ENCODE data around the gene TNFRSF19. TPM values are rescaled to one million over a fixed set of nuclear protein-coding genes. Genes with fewer than 3 reads are reported as not detected.

Gene TNFRSF19
- total and polyA plus RNA-seq, 12 donors: 17.8 to 49.6 (median 30.6) TPM

- no peak for DNase-seq
- Histone ChIP-seq H3K27ac (no peak overlapping the region), H3K4me3 (no peak overlapping the region), H3K36me3 (no peaks in the 10 kb centered on the region), H3K4me1 (no peaks in the 10 kb centered on the region), H3K27me3 (no peaks in the 10 kb centered on the region), H3K9me3 (peaks cover 0 to 21% (median 0%) of the 10 kb centered on the region in 11 donors)
- no peak for TF ChIP-seq CTCF (IDR thresholded peaks at IDR 0.05)
- peak in 2 of 8 donors; percentile 8 to 9 for ATAC-seq
- intact Hi-C loops (cut with DNase I): loop anchor here in 5 of 10 donors (5.0 to 10.0 kb wide), 2 partner anchors 41 to 148 kb away; no protein-coding TSS in a partner anchor
- WGBS, 2 donors: 98 to 100% methylated on average over 2 of the region's 2 CpGs
Measured at GRCh38 chr13:23716401-23716800, 146.2 kb downstream of the TNFRSF19 start.

GRCh38 chr13:23718996-23719395, 148.8 kb downstream of the TNFRSF19 start:
- Histone ChIP-seq H3K27me3 (no peaks in the 10 kb centered on the region), H3K9me3 (no peaks in the 10 kb centered on the region), H3K36me3 (no peaks in the 10 kb centered on the region), H3K27ac (no peak overlapping the region), H3K4me1 (peaks cover 0 to 7% (median 0%) of the 10 kb centered on the region in 9 donors), H3K4me3 (no peak overlapping the region)
- ATAC-seq (no peak), DNase-seq (no peak)
- TF ChIP-seq CTCF (IDR thresholded peaks at IDR 0.05): no peak
- intact Hi-C loops (cut with DNase I): loop anchor here in 5 of 10 donors (5.0 to 10.0 kb wide), 2 partner anchors 38 to 146 kb away; no protein-coding TSS in a partner anchor
- WGBS, 2 donors: 47 to 59% methylated on average over 2 of the region's 2 CpGs

- 84 to 86% methylated on average over 6 of the region's 6 CpGs for WGBS, 2 donors
- TF ChIP-seq CTCF (IDR thresholded peaks at IDR 0.05): no peak
- H3K36me3 ChIP-seq: peaks cover 0 to 2% (median 0%) of the 10 kb centered on the region in 9 donors
- H3K27ac ChIP-seq: peak overlapping the region in 6 of 10 donors; percentile 13 to 61 (median 38)
- DNase-seq (no peak), ATAC-seq (no peak)
- H3K4me3 ChIP-seq: no peak overlapping the region
- intact Hi-C loops (cut with DNase I): loop anchor here in 2 of 10 donors (10.0 kb wide), 1 partner anchor 142 kb away; no protein-coding TSS in a partner anchor
- no peaks in the 10 kb centered on the region for H3K27me3 ChIP-seq
- no peaks in the 10 kb centered on the region for H3K9me3 ChIP-seq
- H3K4me1 ChIP-seq: peaks cover 0 to 7% (median 0%) of the 10 kb centered on the region in 9 donors
Measured at GRCh38 chr13:23722726-23723453, 152.7 kb downstream of the TNFRSF19 start.

- Histone ChIP-seq H3K27me3 (no peaks in the 10 kb centered on the region), H3K27ac (peak overlapping the region in 6 of 10 donors; percentile 13 to 61 (median 38)), H3K4me3 (no peak overlapping the region), H3K9me3 (no peaks in the 10 kb centered on the region), H3K4me1 (peaks cover 0 to 7% (median 0%) of the 10 kb centered on the region in 9 donors), H3K36me3 (peaks cover 0 to 8% (median 0%) of the 10 kb centered on the region in 9 donors)
- WGBS, 2 donors: 40 to 52% methylated on average over 1 of the region's 1 CpG
- no peak for TF ChIP-seq CTCF (IDR thresholded peaks at IDR 0.05)
- ATAC-seq (peak; percentile 11 to 65 (median 36)), DNase-seq (no peak)
- intact Hi-C loops (cut with DNase I): loop anchor here in 2 of 10 donors (10.0 kb wide), 1 partner anchor 141 kb away; no protein-coding TSS in a partner anchor
Measured at GRCh38 chr13:23723471-23723870, 153.3 kb downstream of the TNFRSF19 start.
